Adrenal gland (tissue), 12 donors: ENCODE results near the gene TMEM121B. TPM values are rescaled to one million over a fixed set of nuclear protein-coding genes. Genes with fewer than 3 reads are reported as not detected.

Source experiments
- DNase-seq, 7 donors: peaks; one replicate each; pipeline ENCODE4 v3.0.0-alpha.2; 2019 to 2020
- H3K27ac ChIP-seq, 5 donors: fragments of 200-600 bp; sonication (generic) in 4 of 5; 1 replicate in 3 of 5; 2 replicates in 2 of 5; pipeline versions ENCODE4 v1.5.1 to v1.8.0; 2016 to 2020; ENCODE audit warnings: mild to moderate bottlenecking in 1 of 5
- H3K27me3 ChIP-seq: fragments of 200-600 bp; 2 replicates; pipeline ENCODE4 v1.8.0; 2021
- H3K36me3 ChIP-seq, 2 donors: fragments of 200-600 bp; replicated peaks in 1 of 2; 1 replicate in 1 of 2; 2 replicates in 1 of 2; pipeline versions ENCODE4 v1.5.1 to v1.8.0; 2018 to 2022
- H3K4me1 ChIP-seq, 2 donors: fragments of 200-600 bp; replicated peaks in 1 of 2; 1 replicate in 1 of 2; 2 replicates in 1 of 2; pipeline versions ENCODE4 v1.5.1 to v1.8.0; 2018 to 2021
- H3K4me3 ChIP-seq, 4 donors: fragments of 200-600 bp; sonication (generic) in 3 of 4; one replicate each; pipeline ENCODE4 v1.5.1; 2016 to 2018
- H3K9me3 ChIP-seq, 3 donors: fragments of 200-600 bp; sonication (generic) in 1 of 3; replicated peaks in 1 of 3; 1 replicate in 2 of 3; 2 replicates in 1 of 3; pipeline versions ENCODE4 v1.5.1 to v1.8.0; 2016 to 2021
- CTCF ChIP-seq, 6 experiments: fragments of 450-650 bp in 4 of 6; fragments of 200-600 bp in 2 of 6; sonication (generic) in 1 of 6; IDR thresholded peaks; 1 replicate in 5 of 6; 2 replicates in 1 of 6; pipeline versions ENCODE4 v1.5.1 to v1.8.0; 2016 to 2021; ENCODE audit warnings: antibody characterized with exemption in 6 of 6, mild to moderate bottlenecking in 2 of 6, moderate library complexity in 1 of 6
- POLR2A ChIP-seq, 2 donors: fragments of 450-650 bp; IDR thresholded peaks; one replicate each; pipeline ENCODE4 v1.6.1; 2017; ENCODE audit warnings: antibody characterized with exemption in 2 of 2, mild to moderate bottlenecking in 2 of 2, moderate library complexity in 1 of 2
- WGBS, 4 donors: extraction: QIAGEN DNeasy Blood & Tissue Kit in 2 of 4; methylation state at CpG; one replicate each; pipeline versions ENCODE4 v1.1.5 to v1.1.7; 2013 to 2017; 5-methylcytosine and 5-hydroxymethylcytosine counted together
- intact Hi-C, 2 donors: fragments of 100-400 bp; cut with DNase I; formaldehyde crosslinking; loops; one replicate each; pipeline versions ENCODE4 v1.14.1 to v1.15.0; 2022 to 2023
- polyA plus RNA-seq, 3 donors: library from polyadenylated mRNA; stranded (reverse); fragments of 200-250 nt in 2 of 3; fragments of 350-450 nt in 1 of 3; fragmentation: Illumina TruSeq in 1 of 3; extraction: RNeasy Lipid Tissue Mini Kit (QIAGEN cat#74804) in 1 of 3; gene quantifications; one replicate each; pipeline ENCODE4 v1.2.3, GENCODE V29; 2013 to 2014
- total RNA-seq, 9 donors: library from RNA; depleted of rRNA in 4 of 9; stranded (reverse); fragments of >200 nt in 4 of 9; fragments of 120-200 nt in 1 of 9; fragmentation: NEBNext Ultra II Directional in 1 of 9; extraction: Animal tissue kit (Norgen Biotek cat#: 25700) in 1 of 9; gene quantifications; one replicate each; pipeline versions ENCODE4 v1.1.0 to v1.2.4, GENCODE V29; 2013 to 2023
- donor health status: healthy with polysubstance abuse.
- donor health status: Bipolar disorder and iron deficiency.
- donor health status: DM: yes; HTN: yes; CAD: no.
- donor health status: DM: no; HTN: no; CAD: no.
- donor health status: DM: no; HTN: no; CAD: no.
- donor health status: DM: yes; HTN: yes; CAD: no.

Gene TMEM121B
- total and polyA plus RNA-seq, 12 donors, result 0.22 to 2.3 (median 1.1) TPM

- intact Hi-C loops, result no loop called here
- H3K27me3 ChIP-seq, result no peaks in the 10 kb centered on the region
- peaks cover 0 to 8% of the 10 kb centered on the region in 2 donors for H3K36me3 ChIP-seq
- DNase-seq, result peak in 2 of 7 donors; percentile 11 to 17
- WGBS, 4 donors, result 58 to 68% (median 62%) methylated on average over 3 of the region's 3 CpGs
- TF ChIP-seq POLR2A (IDR thresholded peaks at IDR 0.05), result no peak
- TF ChIP-seq CTCF (IDR thresholded peaks at IDR 0.05), result no peak
- H3K27ac ChIP-seq, result no peak overlapping the region
- H3K4me3 ChIP-seq, result no peak overlapping the region
- H3K4me1 ChIP-seq, result peaks cover 0 to 5% of the 10 kb centered on the region in 2 donors
- H3K9me3 ChIP-seq, result no peaks in the 10 kb centered on the region
These were observed 28.1 kb downstream of the TMEM121B start for GRCh38 chr22:17093081-17093480.

GRCh38 chr22:17091851-17092250, 29.3 kb downstream of the TMEM121B start:
- TF ChIP-seq CTCF (IDR thresholded peaks at IDR 0.05) (no peak), POLR2A (IDR thresholded peaks at IDR 0.05) (no peak)
- Histone ChIP-seq H3K27me3 (no peaks in the 10 kb centered on the region), H3K27ac (no peak overlapping the region), H3K4me3 (no peak overlapping the region), H3K9me3 (no peaks in the 10 kb centered on the region), H3K36me3 (no peaks in the 10 kb centered on the region), H3K4me1 (peaks cover 0 to 5% of the 10 kb centered on the region in 2 donors)
- DNase-seq, result peak in 1 of 7 donors; percentile 3
- intact Hi-C loops, result no loop called here
- WGBS, 4 donors, result 64 to 74% (median 71%) methylated on average over 4 of the region's 4 CpGs

GRCh38 chr22:17090550-17090949, 30.6 kb downstream of the TMEM121B start:
- Histone ChIP-seq H3K4me1 (peaks cover 0 to 12% of the 10 kb centered on the region in 2 donors), H3K27me3 (no peaks in the 10 kb centered on the region), H3K27ac (no peak overlapping the region), H3K9me3 (no peaks in the 10 kb centered on the region), H3K4me3 (no peak overlapping the region), H3K36me3 (no peaks in the 10 kb centered on the region)
- intact Hi-C loops, result no loop called here
- no peak for TF ChIP-seq POLR2A (IDR thresholded peaks at IDR 0.05)
- no peak for TF ChIP-seq CTCF (IDR thresholded peaks at IDR 0.05)
- no peak for DNase-seq

- WGBS, 4 donors, result 68 to 78% (median 72%) methylated on average over 12 of the region's 12 CpGs
- TF ChIP-seq POLR2A (IDR thresholded peaks at IDR 0.05), result no peak
- TF ChIP-seq CTCF (IDR thresholded peaks at IDR 0.05), result no peak
- H3K9me3 ChIP-seq, result no peaks in the 10 kb centered on the region
- no peaks in the 10 kb centered on the region for H3K27me3 ChIP-seq
- H3K27ac ChIP-seq, result no peak overlapping the region
- intact Hi-C loops, result loop anchor here (5.0 to 10.0 kb wide), 3 partner anchors 67 to 407 kb away; partner anchors contain the start of gene HDHD5 (in 1 of the 2)
- peaks cover 6 to 19% of the 10 kb centered on the region in 2 donors for H3K4me1 ChIP-seq
- no peaks in the 10 kb centered on the region for H3K36me3 ChIP-seq
- no peak overlapping the region for H3K4me3 ChIP-seq
- DNase-seq, result peak in 3 of 7 donors; percentile 12 to 51 (median 27)
These were observed 33.5 kb downstream of the TMEM121B start for GRCh38 chr22:17087498-17088131.
